K562 (cell line): ENCODE measurements around the gene DLGAP1. TPM values are rescaled to one million over a fixed set of nuclear protein-coding genes. Genes with fewer than 3 reads are reported as not detected.

Source experiments
- ATF4 ChIP-seq: fragments of 450-650 bp; formaldehyde crosslinking; IDR thresholded peaks from 2 replicates; pipeline ENCODE4 v1.4.0; 2022; ENCODE audit warnings: mild to moderate bottlenecking, moderate library complexity
- CTCFL ChIP-seq: IDR thresholded peaks from 2 replicates; pipeline ENCODE4 v1.6.1; 2011; ENCODE audit warnings: borderline replicate concordance, low read depth, mild to moderate bottlenecking, moderate library complexity, low read length; ENCODE audit not compliant: insufficient read depth, poor library complexity, severe bottlenecking
- DNMT1 ChIP-seq: fragments of 450-650 bp; IDR thresholded peaks from 2 replicates; pipeline ENCODE4 v1.6.1; 2016; ENCODE audit warnings: antibody characterized with exemption, mild to moderate bottlenecking
- E2F1 ChIP-seq: sonication (generic); formaldehyde crosslinking; IDR thresholded peaks from 2 replicates; pipeline ENCODE4 v1.8.1; 2023; ENCODE audit warnings: mild to moderate bottlenecking, missing genetic modification reagents, moderate library complexity
- ETS1 ChIP-seq: conservative IDR thresholded peaks from 2 replicates; pipeline ENCODE4 v1.6.1; 2011; ENCODE audit warnings: low read depth, mild to moderate bottlenecking, low read length; ENCODE audit not compliant: control insufficient read depth
- MTA3 ChIP-seq: fragments of 450-650 bp; formaldehyde crosslinking; IDR thresholded peaks from 2 replicates; pipeline ENCODE4 v1.6.1; 2017; ENCODE audit warnings: mild to moderate bottlenecking, borderline replicate concordance
- MYC ChIP-seq, 2 experiments: fragments of 250-450 bp in 1 of 2; sonication (Bioruptor Pico) in 1 of 2; IDR thresholded peaks; 2 replicates each; pipeline versions ENCODE4 v1.5.1 to v1.6.1; 2012 to 2021; ENCODE audit warnings: low read depth in 2 of 2, borderline replicate concordance in 1 of 2, improper control_type of control experiment in 1 of 2, low read length in 1 of 2, mild to moderate bottlenecking in 1 of 2, moderate library complexity in 1 of 2
- NFE2 ChIP-seq: IDR thresholded peaks from 2 replicates; pipeline ENCODE4 v1.6.1; 2014; ENCODE audit warnings: antibody characterized with exemption, low read depth
- RB1 ChIP-seq: fragments of 450-650 bp; IDR thresholded peaks from 2 replicates; pipeline ENCODE4 v1.6.1; 2017; ENCODE audit warnings: low read depth, mild to moderate bottlenecking
- TCF15 ChIP-seq: fragments of 250-450 bp; sonication (Bioruptor Pico); IDR thresholded peaks from 2 replicates; pipeline ENCODE4 v1.8.0; 2022; ENCODE audit warnings: moderate library complexity, mild to moderate bottlenecking, inconsistent platforms
- TEAD4 ChIP-seq, 2 experiments: sonication (generic) in 1 of 2; formaldehyde crosslinking in 1 of 2; IDR thresholded peaks; 2 replicates each; pipeline versions ENCODE4 v1.6.1 to v1.8.0; 2012 to 2022; ENCODE audit warnings: borderline replicate concordance in 1 of 2, inconsistent platforms in 1 of 2, low read length in 1 of 2, mild to moderate bottlenecking in 1 of 2, missing genetic modification reagents in 1 of 2
- ZC3H11A ChIP-seq: IDR thresholded peaks from 2 replicates; pipeline ENCODE4 v1.6.1; 2012; ENCODE audit warnings: low read depth, low read length, improper control_type of control experiment
- ZNF23 ChIP-seq: fragments of 250-450 bp; sonication (Bioruptor Pico); IDR thresholded peaks from 2 replicates; pipeline ENCODE4 v1.4.0; 2020; ENCODE audit warnings: mild to moderate bottlenecking
- ZNF518B ChIP-seq: fragments of 250-450 bp; sonication (Bioruptor Pico); IDR thresholded peaks from 2 replicates; pipeline ENCODE4 v1.5.0; 2021; ENCODE audit warnings: mild to moderate bottlenecking, moderate library complexity
- polyA plus RNA-seq, 8 experiments: library from polyadenylated mRNA; depleted of rRNA in 4 of 8; stranded (reverse) in 5 of 8; unstranded in 3 of 8; fragments of >200 nt; fragmentation: Nextera tagmentation in 2 of 8; fragmentation: Illumina TruSeq in 1 of 8; extraction: Ambion mirVana in 2 of 8; extraction: Trizol in 1 of 8; gene quantifications; 2 replicates each; pipeline versions ENCODE4 v1.2.1 to v1.2.3, GENCODE V29; 2011 to 2014; ENCODE audit warnings: inconsistent platforms in 1 of 8, missing spikeins in 1 of 8
- total RNA-seq, 7 experiments: library from RNA; depleted of rRNA in 6 of 7; stranded (reverse); fragments of >200 nt in 6 of 7; fragmentation: Illumina TruSeq in 2 of 7; extraction: Trizol in 2 of 7; gene quantifications; 2 replicates each; pipeline versions ENCODE4 v1.2.1 to v1.2.3, GENCODE V29; 2011 to 2021; ENCODE audit warnings: low replicate concordance in 1 of 7

The DLGAP1 gene
- total and polyA plus RNA-seq, 9 of the 15 experiments (the other 6 are each of a cell fraction or from before 2014, with no cell fraction given): 0.04 to 0.22 (median 0.08) TPM

GRCh38 chr18:3454365-3455089, 1000.6 kb downstream of the DLGAP1 start (continued):
- TF ChIP-seq CTCFL (no peak), NFE2 (peak; percentile 76), ZC3H11A (0 out of 2 replicates have a peak, but pooled peaks have one; percentile 10), MTA3 (no peak), ZNF23 (no peak), MYC (IDR thresholded peaks at IDR 0.05; ENCODE audit: low read depth, low read length) (peak; percentile 29; the same call in 1 of the 2 replicates), MYC (CRISPR knock-in tag; IDR thresholded peaks at IDR 0.05; ENCODE audit: borderline replicate concordance, low read depth) (no peak), ZNF518B (CRISPR knock-in tag) (no peak), TCF15 (CRISPR knock-in tag) (no peak), E2F1 (CRISPR knock-in tag) (no peak), DNMT1 (no peak), RB1 (no peak), TEAD4 (IDR thresholded peaks at IDR 0.05; ENCODE audit: low read length) (peak; percentile 68), TEAD4 (CRISPR knock-in tag; IDR thresholded peaks at IDR 0.05; ENCODE audit: borderline replicate concordance) (no peak), ATF4 (no peak), ETS1 (no peak)
